HEK293 (cell line): ENCODE data around the gene STRA6.
"Not testable (repeated sequence)": the region's sequence is repeated elsewhere in the genome, so short reads cannot be mapped to it uniquely, and the experiment has no call there.

Source experiments
- CTCF ChIA-PET: fragments of 350-600 bp; formaldehyde crosslinking; extraction: SDS; loops from one replicate; lab custom pipeline; 2021; ENCODE audit warnings: antibody characterized with exemption; lab: Yijun Ruan, JAX
- POLR2A ChIA-PET: fragments of 300-600 bp; formaldehyde crosslinking; extraction: SDS; loops from one replicate; lab custom pipeline; 2020; ENCODE audit warnings: antibody characterized with exemption, inconsistent platforms; lab: Yijun Ruan, JAX
- H3K27ac ChIP-seq: fragments of 200-500 bp; sonication (Bioruptor generic); 2 replicates; pipeline ENCODE4 v1.5.1; 2014; ENCODE audit warnings: low read depth, low read length, control low read depth, inconsistent platforms; ENCODE audit errors: extremely low read depth
- H3K36me3 ChIP-seq, 2 experiments: fragments of 200-500 bp in 1 of 2; sonication (Bioruptor generic) in 1 of 2; 1 replicate in 1 of 2; 2 replicates in 1 of 2; pipeline ENCODE4 v1.5.1; 2014 to 2017; ENCODE audit warnings: inconsistent platforms in 2 of 2, low read length in 2 of 2; ENCODE audit not compliant: control insufficient read depth in 2 of 2, insufficient read depth in 1 of 2
- H3K4me1 ChIP-seq: fragments of 200-500 bp; sonication (Bioruptor generic); 2 replicates; pipeline ENCODE4 v1.5.1; 2014; ENCODE audit warnings: mild to moderate bottlenecking, low read length, inconsistent platforms; ENCODE audit not compliant: control insufficient read depth, insufficient read depth
- H3K4me3 ChIP-seq: 2 replicates; pipeline ENCODE4 v1.5.1; 2011; ENCODE audit warnings: low read depth, mild to moderate bottlenecking, control low read depth, low read length, moderate library complexity
- H3K9me3 ChIP-seq: fragments of 200-500 bp; sonication (Bioruptor generic); 2 replicates; pipeline ENCODE4 v1.5.1; 2014; ENCODE audit warnings: low read depth, low read length, inconsistent platforms; ENCODE audit not compliant: control insufficient read depth, insufficient read depth
- GLIS1 ChIP-seq: fragments of 450-650 bp; formaldehyde crosslinking; IDR thresholded peaks from 2 replicates; pipeline ENCODE4 v1.5.1; 2016; ENCODE audit warnings: missing biosample characterization, missing genetic modification characterization
- HOXC10 ChIP-seq: sonication (generic); formaldehyde crosslinking; IDR thresholded peaks from 2 replicates; pipeline ENCODE4 v1.8.1; 2023; ENCODE audit warnings: mild to moderate bottlenecking, missing genetic modification reagents
- RBAK ChIP-seq: fragments of 450-650 bp; formaldehyde crosslinking; IDR thresholded peaks from 2 replicates; pipeline ENCODE4 v1.5.1; 2016; ENCODE audit warnings: missing biosample characterization, missing genetic modification characterization
- ZNF146 ChIP-seq: fragments of 450-650 bp; formaldehyde crosslinking; IDR thresholded peaks from 2 replicates; pipeline ENCODE4 v1.5.1; 2016; ENCODE audit warnings: missing biosample characterization, missing genetic modification characterization
- ZNF214 ChIP-seq: fragments of 450-650 bp; formaldehyde crosslinking; IDR thresholded peaks from 2 replicates; pipeline ENCODE4 v1.5.1; 2017; ENCODE audit warnings: missing biosample characterization, mild to moderate bottlenecking, missing genetic modification characterization, borderline replicate concordance
- ZNF223 ChIP-seq: fragments of 450-650 bp; formaldehyde crosslinking; IDR thresholded peaks from 2 replicates; pipeline ENCODE4 v1.5.1; 2016; ENCODE audit warnings: missing biosample characterization, missing genetic modification characterization
- ZNF426 ChIP-seq: fragments of 450-650 bp; formaldehyde crosslinking; IDR thresholded peaks from 2 replicates; pipeline ENCODE4 v1.5.1; 2017; ENCODE audit warnings: missing biosample characterization, missing genetic modification characterization, mild to moderate bottlenecking, inconsistent platforms, moderate library complexity
- ZNF596 ChIP-seq: fragments of 450-650 bp; IDR thresholded peaks from 2 replicates; pipeline ENCODE4 v1.5.0; 2018; ENCODE audit warnings: missing biosample characterization, mild to moderate bottlenecking, missing genetic modification characterization, moderate library complexity
- ZNF600 ChIP-seq: fragments of 450-650 bp; formaldehyde crosslinking; IDR thresholded peaks from 2 replicates; pipeline ENCODE4 v1.5.1; 2016; ENCODE audit warnings: missing biosample characterization, missing genetic modification characterization
- ZNF624 ChIP-seq: fragments of 450-650 bp; formaldehyde crosslinking; IDR thresholded peaks from 2 replicates; pipeline ENCODE4 v1.5.1; 2017; ENCODE audit warnings: missing biosample characterization, missing genetic modification characterization
- ZNF658 ChIP-seq: fragments of 450-650 bp; formaldehyde crosslinking; IDR thresholded peaks from 2 replicates; pipeline ENCODE4; 2016; ENCODE audit warnings: missing biosample characterization, missing genetic modification characterization
- ZSCAN16 ChIP-seq: fragments of 450-650 bp; formaldehyde crosslinking; IDR thresholded peaks from 2 replicates; pipeline ENCODE4 v1.5.1; 2016; ENCODE audit warnings: missing biosample characterization, missing genetic modification characterization
- TF ChIP-seq, protein P1 (sequence below): sonication (generic); formaldehyde crosslinking; IDR thresholded peaks from 2 replicates; pipeline ENCODE4 v1.8.1; 2022; ENCODE audit warnings: mild to moderate bottlenecking, moderate library complexity, missing genetic modification reagents
- TF ChIP-seq, protein P2 (sequence below): fragments of 450-650 bp; formaldehyde crosslinking; IDR thresholded peaks from 2 replicates; pipeline ENCODE4 v1.5.1; 2016; ENCODE audit warnings: missing biosample characterization, missing genetic modification characterization, borderline replicate concordance
- TF ChIP-seq, protein P3 (sequence below): fragments of 450-650 bp; formaldehyde crosslinking; IDR thresholded peaks from 2 replicates; pipeline ENCODE4 v1.5.1; 2016; ENCODE audit warnings: missing biosample characterization, missing genetic modification characterization

Gene STRA6

DNA sequence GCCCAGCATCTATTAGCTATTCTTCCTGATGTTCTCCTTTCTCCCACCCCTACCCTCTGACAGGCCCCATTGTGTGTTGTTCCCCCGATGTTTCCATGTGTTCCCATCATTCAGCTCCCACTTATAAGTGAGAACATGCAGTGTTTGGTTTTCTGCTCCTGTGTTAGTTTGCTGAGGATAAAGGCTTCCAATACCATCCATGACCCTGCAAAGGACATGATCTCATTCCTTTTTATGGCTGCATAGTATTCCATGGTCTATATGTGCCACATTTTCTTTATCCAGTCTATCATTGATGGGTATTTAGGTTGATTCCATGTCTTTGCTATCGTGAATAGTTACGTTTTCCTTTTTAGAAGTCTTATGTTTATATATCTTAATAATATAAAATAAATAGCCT is 42.2 kb downstream of the STRA6 start:
- CTCF ChIA-PET: interaction anchor here (0.6 to 1.8 kb wide), 3 partner anchors 147 to 1490 kb away, joined by 3 to 5 read pairs (median 4); no protein-coding TSS in a partner anchor
- not testable (repeated sequence) for H3K9me3 ChIP-seq, H3K27ac ChIP-seq, H3K4me3 ChIP-seq, H3K4me1 ChIP-seq, H3K36me3 ChIP-seq
- POLR2A ChIA-PET: interaction anchor here (0.6 to 1.1 kb wide), 2 partner anchors 38 to 311 kb away, joined by 3 to 4 read pairs; no protein-coding TSS in a partner anchor
- peak; percentile 96 for TF ChIP-seq ZNF146 (tag by site-specific recombination)

DNA sequence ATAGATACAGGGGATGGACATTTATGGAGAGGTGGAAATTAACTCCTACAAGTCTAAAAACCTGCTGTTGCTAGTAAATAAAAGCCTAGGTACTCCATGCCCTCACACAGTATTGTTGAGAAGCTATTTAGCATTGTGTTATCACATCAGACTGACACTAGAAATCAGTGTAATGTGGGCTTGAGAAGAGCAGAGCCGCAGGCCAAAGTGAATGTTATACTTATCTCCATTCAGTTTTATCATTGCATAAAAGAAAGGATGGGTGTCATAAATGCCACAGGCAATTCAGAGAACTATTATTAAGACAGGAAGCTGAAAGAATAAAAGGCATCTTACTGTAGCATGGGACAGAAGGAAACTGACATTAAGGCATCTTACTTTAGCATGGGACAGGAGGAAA is 42.8 kb downstream of the STRA6 start:
- CTCF ChIA-PET: interaction anchor here (0.6 to 1.8 kb wide), 4 partner anchors 16 to 1489 kb away, joined by 3 to 5 read pairs (median 4); no protein-coding TSS in a partner anchor
- TF ChIP-seq ZNF146 (tag by site-specific recombination): no peak
- no peak for TF ChIP-seq ZNF624 (tag by site-specific recombination)
- no peak for TF ChIP-seq GLIS1 (tag by site-specific recombination)
- no peak for TF ChIP-seq ZNF596 (tag by site-specific recombination)
- TF ChIP-seq HOXC10: no peak
- no peak for TF ChIP-seq RBAK (tag by site-specific recombination)
- TF ChIP-seq ZNF426 (tag by site-specific recombination): no peak
- no peak for TF ChIP-seq ZSCAN16 (tag by site-specific recombination)
- no peak for TF ChIP-seq ZNF600 (tag by site-specific recombination)

DNA sequence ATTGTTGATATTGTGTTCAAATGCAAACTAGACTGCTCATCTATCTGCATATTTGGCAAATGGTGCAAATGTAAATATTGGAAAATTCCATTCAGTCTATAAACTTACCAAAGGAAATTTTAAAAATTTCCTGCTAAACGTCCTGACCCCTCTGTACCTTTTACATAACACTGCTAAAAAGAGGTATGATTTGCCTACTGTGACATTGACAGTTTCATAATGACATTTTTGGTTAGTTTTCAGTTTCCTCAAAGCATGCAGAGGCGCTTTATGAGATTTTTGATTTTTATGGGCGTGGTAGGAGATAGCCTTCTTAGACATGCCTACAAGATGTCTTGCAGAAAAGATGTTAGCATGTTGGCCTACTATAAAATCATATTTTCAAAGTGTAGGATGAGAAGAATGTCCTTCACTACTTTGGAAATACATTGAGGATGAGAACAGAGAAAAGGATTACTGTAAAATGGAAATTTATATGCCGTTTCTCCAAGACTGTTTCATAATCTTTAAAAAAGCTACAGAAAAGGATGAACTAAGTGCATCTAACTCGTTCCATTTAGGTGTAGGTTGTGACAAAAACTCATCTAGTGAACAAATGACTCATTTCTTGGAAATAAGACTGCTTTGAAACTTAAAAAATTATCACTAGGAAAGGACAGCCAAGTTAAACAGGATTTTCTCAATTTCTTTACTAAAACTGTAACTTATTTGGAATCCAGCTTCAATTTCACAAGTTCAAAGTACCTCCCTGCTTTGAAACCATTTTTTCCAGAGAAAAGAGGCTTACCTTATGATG is 43.5 kb downstream of the STRA6 start:
- no peak overlapping the region for H3K27ac ChIP-seq
- CTCF ChIA-PET: interaction anchor here (0.6 to 1.8 kb wide), 4 partner anchors 15 to 149 kb away, joined by 3 to 5 read pairs (median 4); no protein-coding TSS in a partner anchor
- POLR2A ChIA-PET: interaction anchor here (1.1 kb wide), 1 partner anchor 37 kb away, joined by 3 read pairs; no protein-coding TSS in a partner anchor

More for the DNA sequence above, 42.8 kb downstream of the STRA6 start:
- Histone ChIP-seq H3K4me1 (no peaks in the 10 kb centered on the region), H3K36me3 (no peaks in the 10 kb centered on the region), H3K27ac (no peak overlapping the region), H3K4me3 (no peak overlapping the region), H3K9me3 (no peaks in the 10 kb centered on the region)
- POLR2A ChIA-PET: interaction anchor here (0.6 to 1.1 kb wide), 2 partner anchors 37 to 311 kb away, joined by 3 to 4 read pairs; no protein-coding TSS in a partner anchor

More for the DNA sequence above, 43.5 kb downstream of the STRA6 start:
- no peaks in the 10 kb centered on the region for H3K4me1 ChIP-seq
- H3K4me3 ChIP-seq: no peak overlapping the region
- H3K9me3 ChIP-seq: no peaks in the 10 kb centered on the region
- TF ChIP-seq ZNF214 (tag by site-specific recombination) (no peak), ZNF223 (tag by site-specific recombination) (no peak), ZNF658 (tag by site-specific recombination) (no peak)
- TF ChIP-seq, protein P1, sequence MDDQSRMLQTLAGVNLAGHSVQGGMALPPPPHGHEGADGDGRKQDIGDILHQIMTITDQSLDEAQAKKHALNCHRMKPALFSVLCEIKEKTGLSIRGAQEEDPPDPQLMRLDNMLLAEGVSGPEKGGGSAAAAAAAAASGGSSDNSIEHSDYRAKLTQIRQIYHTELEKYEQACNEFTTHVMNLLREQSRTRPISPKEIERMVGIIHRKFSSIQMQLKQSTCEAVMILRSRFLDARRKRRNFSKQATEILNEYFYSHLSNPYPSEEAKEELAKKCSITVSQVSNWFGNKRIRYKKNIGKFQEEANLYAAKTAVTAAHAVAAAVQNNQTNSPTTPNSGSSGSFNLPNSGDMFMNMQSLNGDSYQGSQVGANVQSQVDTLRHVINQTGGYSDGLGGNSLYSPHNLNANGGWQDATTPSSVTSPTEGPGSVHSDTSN (CRISPR knock-in tag): no peak
- TF ChIP-seq, protein P2, sequence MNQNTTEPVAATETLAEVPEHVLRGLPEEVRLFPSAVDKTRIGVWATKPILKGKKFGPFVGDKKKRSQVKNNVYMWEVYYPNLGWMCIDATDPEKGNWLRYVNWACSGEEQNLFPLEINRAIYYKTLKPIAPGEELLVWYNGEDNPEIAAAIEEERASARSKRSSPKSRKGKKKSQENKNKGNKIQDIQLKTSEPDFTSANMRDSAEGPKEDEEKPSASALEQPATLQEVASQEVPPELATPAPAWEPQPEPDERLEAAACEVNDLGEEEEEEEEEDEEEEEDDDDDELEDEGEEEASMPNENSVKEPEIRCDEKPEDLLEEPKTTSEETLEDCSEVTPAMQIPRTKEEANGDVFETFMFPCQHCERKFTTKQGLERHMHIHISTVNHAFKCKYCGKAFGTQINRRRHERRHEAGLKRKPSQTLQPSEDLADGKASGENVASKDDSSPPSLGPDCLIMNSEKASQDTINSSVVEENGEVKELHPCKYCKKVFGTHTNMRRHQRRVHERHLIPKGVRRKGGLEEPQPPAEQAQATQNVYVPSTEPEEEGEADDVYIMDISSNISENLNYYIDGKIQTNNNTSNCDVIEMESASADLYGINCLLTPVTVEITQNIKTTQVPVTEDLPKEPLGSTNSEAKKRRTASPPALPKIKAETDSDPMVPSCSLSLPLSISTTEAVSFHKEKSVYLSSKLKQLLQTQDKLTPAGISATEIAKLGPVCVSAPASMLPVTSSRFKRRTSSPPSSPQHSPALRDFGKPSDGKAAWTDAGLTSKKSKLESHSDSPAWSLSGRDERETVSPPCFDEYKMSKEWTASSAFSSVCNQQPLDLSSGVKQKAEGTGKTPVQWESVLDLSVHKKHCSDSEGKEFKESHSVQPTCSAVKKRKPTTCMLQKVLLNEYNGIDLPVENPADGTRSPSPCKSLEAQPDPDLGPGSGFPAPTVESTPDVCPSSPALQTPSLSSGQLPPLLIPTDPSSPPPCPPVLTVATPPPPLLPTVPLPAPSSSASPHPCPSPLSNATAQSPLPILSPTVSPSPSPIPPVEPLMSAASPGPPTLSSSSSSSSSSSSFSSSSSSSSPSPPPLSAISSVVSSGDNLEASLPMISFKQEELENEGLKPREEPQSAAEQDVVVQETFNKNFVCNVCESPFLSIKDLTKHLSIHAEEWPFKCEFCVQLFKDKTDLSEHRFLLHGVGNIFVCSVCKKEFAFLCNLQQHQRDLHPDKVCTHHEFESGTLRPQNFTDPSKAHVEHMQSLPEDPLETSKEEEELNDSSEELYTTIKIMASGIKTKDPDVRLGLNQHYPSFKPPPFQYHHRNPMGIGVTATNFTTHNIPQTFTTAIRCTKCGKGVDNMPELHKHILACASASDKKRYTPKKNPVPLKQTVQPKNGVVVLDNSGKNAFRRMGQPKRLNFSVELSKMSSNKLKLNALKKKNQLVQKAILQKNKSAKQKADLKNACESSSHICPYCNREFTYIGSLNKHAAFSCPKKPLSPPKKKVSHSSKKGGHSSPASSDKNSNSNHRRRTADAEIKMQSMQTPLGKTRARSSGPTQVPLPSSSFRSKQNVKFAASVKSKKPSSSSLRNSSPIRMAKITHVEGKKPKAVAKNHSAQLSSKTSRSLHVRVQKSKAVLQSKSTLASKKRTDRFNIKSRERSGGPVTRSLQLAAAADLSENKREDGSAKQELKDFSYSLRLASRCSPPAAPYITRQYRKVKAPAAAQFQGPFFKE (tag by site-specific recombination): no peak
- TF ChIP-seq, protein P3, sequence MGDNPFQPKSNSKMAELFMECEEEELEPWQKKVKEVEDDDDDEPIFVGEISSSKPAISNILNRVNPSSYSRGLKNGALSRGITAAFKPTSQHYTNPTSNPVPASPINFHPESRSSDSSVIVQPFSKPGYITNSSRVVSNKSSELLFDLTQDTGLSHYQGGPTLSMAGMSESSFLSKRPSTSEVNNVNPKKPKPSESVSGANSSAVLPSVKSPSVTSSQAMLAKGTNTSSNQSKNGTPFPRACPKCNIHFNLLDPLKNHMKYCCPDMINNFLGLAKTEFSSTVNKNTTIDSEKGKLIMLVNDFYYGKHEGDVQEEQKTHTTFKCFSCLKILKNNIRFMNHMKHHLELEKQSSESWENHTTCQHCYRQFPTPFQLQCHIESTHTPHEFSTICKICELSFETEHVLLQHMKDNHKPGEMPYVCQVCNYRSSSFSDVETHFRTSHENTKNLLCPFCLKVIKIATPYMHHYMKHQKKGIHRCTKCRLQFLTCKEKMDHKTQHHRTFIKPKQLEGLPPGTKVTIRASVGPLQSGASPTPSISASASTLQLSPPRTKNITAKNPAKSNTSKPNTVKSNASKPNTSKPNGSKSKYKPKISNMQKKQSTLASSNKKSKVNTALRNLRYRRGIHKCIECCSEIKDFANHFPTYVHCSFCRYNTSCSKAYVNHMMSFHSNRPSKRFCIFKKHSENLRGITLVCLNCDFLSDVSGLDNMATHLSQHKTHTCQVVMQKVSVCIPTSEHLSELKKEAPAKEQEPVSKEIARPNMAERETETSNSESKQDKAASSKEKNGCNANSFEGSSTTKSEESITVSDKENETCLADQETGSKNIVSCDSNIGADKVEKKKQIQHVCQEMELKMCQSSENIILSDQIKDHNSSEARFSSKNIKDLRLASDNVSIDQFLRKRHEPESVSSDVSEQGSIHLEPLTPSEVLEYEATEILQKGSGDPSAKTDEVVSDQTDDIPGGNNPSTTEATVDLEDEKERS (tag by site-specific recombination): no peak
- H3K36me3 ChIP-seq: no peaks in the 10 kb centered on the region
